ENCODE measurements around the gene MUC20.

DNA sequence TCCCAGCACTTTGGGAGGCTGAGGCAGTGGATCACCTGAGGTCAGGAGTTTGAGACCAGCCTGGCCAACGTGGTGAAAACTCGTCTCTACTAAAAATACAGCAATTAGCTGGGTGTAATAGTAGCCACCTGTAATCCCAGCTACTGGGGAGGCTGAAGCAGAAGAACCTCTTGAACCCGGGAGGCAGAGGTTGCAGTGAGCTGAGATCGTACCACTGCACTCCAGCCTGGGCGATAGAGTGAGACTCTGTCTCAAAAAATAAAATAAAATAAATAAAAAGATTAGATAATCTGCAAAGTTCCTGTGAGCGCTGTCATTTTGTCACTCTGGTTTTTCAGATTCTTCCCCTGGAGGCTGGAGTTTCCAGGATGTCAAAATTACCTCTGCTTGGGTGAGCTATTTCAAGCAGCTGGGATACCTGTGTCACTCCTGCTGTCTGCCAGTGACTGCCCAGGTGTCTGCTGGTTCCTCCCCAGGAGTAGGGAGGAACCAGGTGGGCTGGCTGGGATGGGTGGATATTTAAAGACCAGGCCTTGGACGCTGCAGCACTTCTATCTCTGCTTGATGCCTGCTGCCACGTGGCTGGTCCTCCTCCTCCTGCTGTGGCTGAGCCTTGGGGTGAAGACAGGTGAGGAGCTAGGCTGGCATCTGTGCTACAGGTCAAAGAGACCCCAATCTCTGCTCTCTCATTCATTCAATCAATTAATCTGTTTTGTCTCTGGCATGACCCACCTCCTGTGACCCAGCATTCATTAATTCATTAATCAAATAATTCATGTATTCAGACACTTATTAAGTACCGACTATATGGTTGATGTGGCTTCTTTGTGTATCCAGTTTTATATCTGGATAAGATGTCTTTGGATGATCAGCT, 19.5 kb upstream of the MUC20 start:
- TF ChIP-seq, protein P1, sequence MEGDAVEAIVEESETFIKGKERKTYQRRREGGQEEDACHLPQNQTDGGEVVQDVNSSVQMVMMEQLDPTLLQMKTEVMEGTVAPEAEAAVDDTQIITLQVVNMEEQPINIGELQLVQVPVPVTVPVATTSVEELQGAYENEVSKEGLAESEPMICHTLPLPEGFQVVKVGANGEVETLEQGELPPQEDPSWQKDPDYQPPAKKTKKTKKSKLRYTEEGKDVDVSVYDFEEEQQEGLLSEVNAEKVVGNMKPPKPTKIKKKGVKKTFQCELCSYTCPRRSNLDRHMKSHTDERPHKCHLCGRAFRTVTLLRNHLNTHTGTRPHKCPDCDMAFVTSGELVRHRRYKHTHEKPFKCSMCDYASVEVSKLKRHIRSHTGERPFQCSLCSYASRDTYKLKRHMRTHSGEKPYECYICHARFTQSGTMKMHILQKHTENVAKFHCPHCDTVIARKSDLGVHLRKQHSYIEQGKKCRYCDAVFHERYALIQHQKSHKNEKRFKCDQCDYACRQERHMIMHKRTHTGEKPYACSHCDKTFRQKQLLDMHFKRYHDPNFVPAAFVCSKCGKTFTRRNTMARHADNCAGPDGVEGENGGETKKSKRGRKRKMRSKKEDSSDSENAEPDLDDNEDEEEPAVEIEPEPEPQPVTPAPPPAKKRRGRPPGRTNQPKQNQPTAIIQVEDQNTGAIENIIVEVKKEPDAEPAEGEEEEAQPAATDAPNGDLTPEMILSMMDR (IDR thresholded peaks at IDR 0.05 in 4 of 5, conservative IDR thresholded peaks at IDR 0.05 in 1 of 5): no peak
- no peak for TF ChIP-seq POLR2A (IDR thresholded peaks at IDR 0.05)

Measured in gastrocnemius medialis (tissue), 4 donors.